Kasumi-1 (cell line): Measurements from ENCODE around the gene GUCD1.

Experiments used
- DNase-seq, 2 experiments: peaks; one replicate each; lab custom pipeline; 2025; lab: John Stamatoyannopoulos, UW

GUCD1 gene

GRCh38 chr22:24590596-24591173 lies 35.7 kb upstream of the GUCD1 start:
- no peak for DNase-seq

- DNase-seq, result no peak
Measured at GRCh38 chr22:24589518-24590030, 34.6 kb upstream of the GUCD1 start.

- no peak for DNase-seq
Measured at GRCh38 chr22:24588757-24589481, 34.0 kb upstream of the GUCD1 start.

- DNase-seq, result no peak
Measured at GRCh38 chr22:24588381-24588756, 33.4 kb upstream of the GUCD1 start.

GRCh38 chr22:24587948-24588347 lies 33.0 kb upstream of the GUCD1 start:
- DNase-seq, result no peak

- DNase-seq, result no peak
Measured at GRCh38 chr22:24587251-24587650, 32.3 kb upstream of the GUCD1 start.

- DNase-seq, result no peak
Measured at GRCh38 chr22:24585927-24586546, 31.1 kb upstream of the GUCD1 start.

- DNase-seq, result no peak
Measured at GRCh38 chr22:24585461-24585860, 30.5 kb upstream of the GUCD1 start.

GRCh38 chr22:24584871-24585411 lies 30.0 kb upstream of the GUCD1 start:
- no peak for DNase-seq

GRCh38 chr22:24584166-24584790 lies 29.3 kb upstream of the GUCD1 start:
- no peak for DNase-seq

GRCh38 chr22:24583221-24584165 lies 28.6 kb upstream of the GUCD1 start:
- DNase-seq, result no peak

GRCh38 chr22:24582056-24582814 lies 27.3 kb upstream of the GUCD1 start:
- no peak for DNase-seq

- no peak for DNase-seq
Measured at GRCh38 chr22:24580276-24580675, 25.3 kb upstream of the GUCD1 start.

- no peak for DNase-seq
Measured at GRCh38 chr22:24579258-24579601, 24.3 kb upstream of the GUCD1 start.

GRCh38 chr22:24578355-24579257 lies 23.7 kb upstream of the GUCD1 start:
- no peak for DNase-seq

GRCh38 chr22:24576778-24577177 lies 21.8 kb upstream of the GUCD1 start:
- DNase-seq, result no peak

- no peak for DNase-seq
Measured at GRCh38 chr22:24571266-24571665, 16.3 kb upstream of the GUCD1 start.

GRCh38 chr22:24567668-24568067 lies 12.7 kb upstream of the GUCD1 start:
- no peak for DNase-seq

- no peak for DNase-seq
Measured at GRCh38 chr22:24566899-24567511, 12.1 kb upstream of the GUCD1 start.
